ENCODE data around the gene MBD3L3.
"Not testable (repeated sequence)": the region's sequence is repeated elsewhere in the genome, so short reads cannot be mapped to it uniquely, and the experiment has no call there.

DNA sequence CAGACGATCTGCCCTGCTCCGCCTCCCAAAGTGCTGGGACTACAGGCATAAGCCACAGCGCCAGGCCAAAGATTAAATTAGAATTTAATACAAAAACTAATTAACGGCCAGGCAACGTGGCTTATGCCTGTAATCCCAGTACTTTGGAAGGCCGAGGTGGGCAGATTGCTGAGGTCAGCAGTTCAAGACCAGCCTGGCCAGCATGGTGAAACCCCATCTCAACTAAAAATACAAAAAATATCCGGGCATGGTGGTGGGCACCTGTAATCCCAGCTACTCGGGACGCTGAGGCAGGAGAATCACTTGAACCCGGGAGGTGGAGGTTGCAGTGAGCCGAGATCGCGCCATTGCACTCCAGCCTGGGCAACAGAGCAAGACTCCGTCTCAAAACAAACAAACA lies 2.8 kb downstream of the MBD3L3 start:
- TF ChIP-seq, protein P1, sequence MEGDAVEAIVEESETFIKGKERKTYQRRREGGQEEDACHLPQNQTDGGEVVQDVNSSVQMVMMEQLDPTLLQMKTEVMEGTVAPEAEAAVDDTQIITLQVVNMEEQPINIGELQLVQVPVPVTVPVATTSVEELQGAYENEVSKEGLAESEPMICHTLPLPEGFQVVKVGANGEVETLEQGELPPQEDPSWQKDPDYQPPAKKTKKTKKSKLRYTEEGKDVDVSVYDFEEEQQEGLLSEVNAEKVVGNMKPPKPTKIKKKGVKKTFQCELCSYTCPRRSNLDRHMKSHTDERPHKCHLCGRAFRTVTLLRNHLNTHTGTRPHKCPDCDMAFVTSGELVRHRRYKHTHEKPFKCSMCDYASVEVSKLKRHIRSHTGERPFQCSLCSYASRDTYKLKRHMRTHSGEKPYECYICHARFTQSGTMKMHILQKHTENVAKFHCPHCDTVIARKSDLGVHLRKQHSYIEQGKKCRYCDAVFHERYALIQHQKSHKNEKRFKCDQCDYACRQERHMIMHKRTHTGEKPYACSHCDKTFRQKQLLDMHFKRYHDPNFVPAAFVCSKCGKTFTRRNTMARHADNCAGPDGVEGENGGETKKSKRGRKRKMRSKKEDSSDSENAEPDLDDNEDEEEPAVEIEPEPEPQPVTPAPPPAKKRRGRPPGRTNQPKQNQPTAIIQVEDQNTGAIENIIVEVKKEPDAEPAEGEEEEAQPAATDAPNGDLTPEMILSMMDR (IDR thresholded peaks at IDR 0.05; ENCODE audit: borderline replicate concordance, extremely low read depth, low read length, poor library complexity, severe bottlenecking) = not testable (repeated sequence)
- TF ChIP-seq EZH2 (IDR thresholded peaks at IDR 0.05; ENCODE audit: borderline replicate concordance, low read depth, low read length, severe bottlenecking) = not testable (repeated sequence)
